ENCODE data around the gene DMBX1. TPM values are rescaled to one million over a fixed set of nuclear protein-coding genes. Genes with fewer than 3 reads are reported as not detected.

DMBX1 gene
- total and polyA plus RNA-seq, 2 experiments from 2014 or later = not detected

- Histone ChIP-seq H3K27me3 (peaks cover 85% of the 10 kb centered on the region), H3K4me1 (ENCODE audit: low read depth) (no peaks in the 10 kb centered on the region), H3K9me3 (ENCODE audit: low read depth) (no peaks in the 10 kb centered on the region), H3K36me3 (no peaks in the 10 kb centered on the region), H3K4me3 (no peak overlapping the region), H3K27ac (no peak overlapping the region)
- no peak for DNase-seq (ENCODE audit: low read depth in 1 of 2, low spot score in 1 of 2)
- no peak for TF ChIP-seq CTCF (IDR thresholded peaks at IDR 0.05; ENCODE audit: low read depth, low read length)
Measured at GRCh38 chr1:46529031-46529630, 39.5 kb downstream of the DMBX1 start.

- H3K27ac ChIP-seq = no peak overlapping the region
- H3K36me3 ChIP-seq = no peaks in the 10 kb centered on the region
- DNase-seq (ENCODE audit: low read depth in 1 of 2, low spot score in 1 of 2) = no peak
- H3K27me3 ChIP-seq = peaks cover 83% of the 10 kb centered on the region
- no peak overlapping the region for H3K4me3 ChIP-seq
- no peaks in the 10 kb centered on the region for H3K4me1 ChIP-seq (ENCODE audit: low read depth)
- no peak for TF ChIP-seq CTCF (IDR thresholded peaks at IDR 0.05; ENCODE audit: low read depth, low read length)
- H3K9me3 ChIP-seq (ENCODE audit: low read depth) = no peaks in the 10 kb centered on the region
Measured at GRCh38 chr1:46530311-46530710, 40.7 kb downstream of the DMBX1 start.

GRCh38 chr1:46530791-46531409 is 41.3 kb downstream of the DMBX1 start:
- TF ChIP-seq CTCF (IDR thresholded peaks at IDR 0.05; ENCODE audit: low read depth, low read length) = peak; percentile 24
- Histone ChIP-seq H3K4me1 (ENCODE audit: low read depth) (no peaks in the 10 kb centered on the region), H3K27ac (no peak overlapping the region), H3K9me3 (ENCODE audit: low read depth) (no peaks in the 10 kb centered on the region), H3K4me3 (no peak overlapping the region), H3K36me3 (no peaks in the 10 kb centered on the region), H3K27me3 (peaks cover 77% of the 10 kb centered on the region)
- DNase-seq (ENCODE audit: low read depth in 1 of 2, low spot score in 1 of 2) = peak in 1 of 2 donors; percentile 28

GRCh38 chr1:46532095-46532494 is 42.5 kb downstream of the DMBX1 start:
- Histone ChIP-seq H3K9me3 (ENCODE audit: low read depth) (no peaks in the 10 kb centered on the region), H3K4me3 (no peak overlapping the region), H3K36me3 (no peaks in the 10 kb centered on the region), H3K27ac (no peak overlapping the region), H3K4me1 (ENCODE audit: low read depth) (no peaks in the 10 kb centered on the region), H3K27me3 (peaks cover 65% of the 10 kb centered on the region)
- no peak for DNase-seq (ENCODE audit: low read depth in 1 of 2, low spot score in 1 of 2)
- no peak for TF ChIP-seq CTCF (IDR thresholded peaks at IDR 0.05; ENCODE audit: low read depth, low read length)

- Histone ChIP-seq H3K36me3 (no peaks in the 10 kb centered on the region), H3K27me3 (peaks cover 60% of the 10 kb centered on the region), H3K9me3 (ENCODE audit: low read depth) (no peaks in the 10 kb centered on the region), H3K4me1 (ENCODE audit: low read depth) (no peaks in the 10 kb centered on the region), H3K27ac (no peak overlapping the region), H3K4me3 (peak overlapping the region; percentile 24)
- peak; percentile 80 for TF ChIP-seq CTCF (IDR thresholded peaks at IDR 0.05; ENCODE audit: low read depth, low read length)
- DNase-seq (ENCODE audit: low read depth in 1 of 2, low spot score in 1 of 2) = peak; percentile 72 to 77
Measured at GRCh38 chr1:46532498-46533178, 43.0 kb downstream of the DMBX1 start.

Measured in cardiac muscle cell (in vitro differentiated cells and primary cell).